HepG2 (cell line): Measurements from ENCODE around the gene MAN2A2. TPM values are rescaled to one million over a fixed set of nuclear protein-coding genes. Genes with fewer than 3 reads are reported as not detected.
A peak's percentile ranks its signal among the peaks of the same experiment; 100 is the strongest.

Source experiments
- DPF2 ChIP-seq: sonication (generic); formaldehyde crosslinking; IDR thresholded peaks from 2 replicates; pipeline ENCODE4 v1.4.0; 2020; ENCODE audit warnings: mild to moderate bottlenecking, low read depth, missing genetic modification reagents, borderline replicate concordance
- ELF1 ChIP-seq: sonication (generic); formaldehyde crosslinking; IDR thresholded peaks from 2 replicates; pipeline ENCODE4 v1.4.0; 2020; ENCODE audit warnings: missing genetic modification reagents
- HNF1B ChIP-seq: sonication (generic); formaldehyde crosslinking; IDR thresholded peaks from 2 replicates; pipeline ENCODE4 v1.5.1; 2020; ENCODE audit warnings: mild to moderate bottlenecking, moderate library complexity, missing genetic modification reagents
- KDM3A ChIP-seq: IDR thresholded peaks from 2 replicates; pipeline ENCODE4 v1.6.1; 2018; ENCODE audit warnings: low read depth, missing compliant biosample characterization
- MED13 ChIP-seq: sonication (generic); formaldehyde crosslinking; IDR thresholded peaks from 2 replicates; pipeline ENCODE4 v1.5.0; 2020; ENCODE audit warnings: missing genetic modification reagents
- MIER3 ChIP-seq: IDR thresholded peaks from 2 replicates; pipeline ENCODE4 v1.6.1; 2016; ENCODE audit warnings: missing compliant biosample characterization, borderline replicate concordance
- MYC ChIP-seq: sonication (generic); formaldehyde crosslinking; IDR thresholded peaks from 2 replicates; pipeline ENCODE4 v1.9.0; 2021; ENCODE audit warnings: missing genetic modification reagents, borderline replicate concordance
- NPAS2 ChIP-seq: sonication (generic); formaldehyde crosslinking; IDR thresholded peaks from 2 replicates; pipeline ENCODE4 v1.8.0; 2022; ENCODE audit warnings: mild to moderate bottlenecking, missing genetic modification reagents, borderline replicate concordance
- PRDM15 ChIP-seq: sonication (generic); formaldehyde crosslinking; IDR thresholded peaks from 2 replicates; pipeline ENCODE4 v1.4.0; 2020; ENCODE audit warnings: missing genetic modification reagents
- ZBTB20 ChIP-seq: sonication (generic); formaldehyde crosslinking; IDR thresholded peaks from 2 replicates; pipeline ENCODE4 v1.8.1; 2023; ENCODE audit warnings: missing genetic modification reagents, low read depth, mild to moderate bottlenecking, borderline replicate concordance
- ZNF660 ChIP-seq: sonication (generic); formaldehyde crosslinking; IDR thresholded peaks from 2 replicates; pipeline ENCODE4 v1.5.1; 2020; ENCODE audit warnings: mild to moderate bottlenecking, low read depth, missing genetic modification reagents, borderline replicate concordance
- ZNF780A ChIP-seq: sonication (generic); formaldehyde crosslinking; IDR thresholded peaks from 2 replicates; pipeline ENCODE4 v1.8.0; 2022; ENCODE audit warnings: mild to moderate bottlenecking, missing genetic modification reagents, moderate library complexity
- polyA plus RNA-seq, 8 experiments: library from polyadenylated mRNA; depleted of rRNA in 3 of 8; stranded (reverse) in 7 of 8; unstranded in 1 of 8; fragments of >200 nt; fragmentation: Illumina TruSeq in 4 of 8; extraction: Trizol in 4 of 8; gene quantifications; 2 replicates each; pipeline versions ENCODE4 v1.2.1 to v1.2.3, GENCODE V29; 2011 to 2016; ENCODE audit warnings: low read depth in 4 of 8, missing spikeins in 1 of 8, mixed read lengths in 1 of 8; ENCODE audit not compliant: insufficient read depth in 1 of 8
- total RNA-seq, 5 experiments: library from RNA; depleted of rRNA; stranded (reverse); fragments of >200 nt; fragmentation: Illumina TruSeq; extraction: Trizol; gene quantifications; 2 replicates each; pipeline ENCODE4 v1.2.3, GENCODE V29; 2016; ENCODE audit warnings: low read depth in 1 of 5
- TF ChIP-seq, protein P1 (sequence below): sonication (generic); formaldehyde crosslinking; IDR thresholded peaks from 2 replicates; pipeline ENCODE4 v1.4.0; 2020; ENCODE audit warnings: missing genetic modification reagents, low read depth, mild to moderate bottlenecking, borderline replicate concordance
- TF ChIP-seq, protein P2 (sequence below): sonication (generic); formaldehyde crosslinking; IDR thresholded peaks from 2 replicates; pipeline ENCODE4 v1.4.0; 2020; ENCODE audit warnings: missing genetic modification reagents
- TF ChIP-seq, protein P3 (sequence below), 2 experiments: sonication (generic) in 1 of 2; formaldehyde crosslinking in 1 of 2; IDR thresholded peaks; 2 replicates each; pipeline versions ENCODE4 v1.4.0 to v1.6.1; 2016 to 2020; ENCODE audit warnings: borderline replicate concordance in 1 of 2, low read depth in 1 of 2, mild to moderate bottlenecking in 1 of 2, missing genetic modification reagents in 1 of 2

Gene MAN2A2
- total and polyA plus RNA-seq, 2 of the 13 experiments (the other 11 are each of a cell fraction or from before 2014, with no cell fraction given): 17.5 to 51.5 TPM

DNA sequence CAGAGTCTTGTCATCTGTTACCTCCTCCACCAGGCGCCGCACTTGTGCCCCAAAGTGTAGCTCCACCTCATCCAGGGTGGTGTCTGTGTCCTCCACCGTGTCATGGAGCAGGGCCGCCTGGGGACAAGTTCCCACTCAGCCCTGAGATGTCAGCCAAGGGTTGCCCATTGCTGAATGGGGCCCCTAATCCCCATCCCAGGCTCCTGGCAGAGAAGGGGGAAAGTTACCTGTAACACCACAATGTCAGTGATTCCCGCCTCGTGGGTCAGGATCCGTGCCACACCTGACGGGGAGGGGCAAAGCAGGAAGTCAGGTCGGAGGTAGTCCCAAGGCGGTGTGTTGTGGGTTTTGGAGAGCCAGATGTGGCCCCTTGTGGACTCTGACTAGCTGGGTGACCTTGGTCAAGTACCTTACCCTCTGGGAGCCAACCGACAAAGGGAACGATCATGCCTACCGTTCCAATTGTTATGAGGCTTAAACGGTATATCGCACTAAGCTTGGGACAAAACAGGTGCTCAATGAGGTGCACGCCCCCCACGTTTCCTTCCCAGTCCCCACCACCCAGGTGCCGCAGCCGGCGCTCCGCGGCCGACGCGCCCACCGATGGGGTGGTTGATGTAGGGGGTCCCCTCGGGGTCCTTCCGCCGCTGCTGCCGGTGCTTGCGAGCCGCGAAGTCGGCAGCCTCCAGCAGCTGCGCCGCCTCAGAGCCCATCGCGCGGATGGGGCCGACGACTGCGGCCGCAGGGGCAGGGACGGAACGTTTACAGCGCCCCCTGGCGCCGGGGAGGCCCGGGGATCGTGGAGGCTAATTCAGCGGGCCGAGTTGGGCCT lies 28.9 kb downstream of the MAN2A2 start, which contains the start of gene HDDC3 (continued):
- TF ChIP-seq, protein P1, sequence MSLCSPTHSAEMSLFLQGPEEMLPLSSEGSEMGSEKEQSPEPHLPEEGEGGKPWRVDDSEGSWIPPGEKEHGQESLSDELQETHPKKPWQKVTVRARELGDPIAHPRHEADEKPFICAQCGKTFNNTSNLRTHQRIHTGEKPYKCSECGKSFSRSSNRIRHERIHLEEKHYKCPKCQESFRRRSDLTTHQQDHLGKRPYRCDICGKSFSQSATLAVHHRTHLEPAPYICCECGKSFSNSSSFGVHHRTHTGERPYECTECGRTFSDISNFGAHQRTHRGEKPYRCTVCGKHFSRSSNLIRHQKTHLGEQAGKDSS (CRISPR knock-in tag): peak; percentile 89
- peak; percentile 23; the same call in 1 of the 2 replicates for TF ChIP-seq MIER3 (CRISPR knock-in tag)
- no peak for TF ChIP-seq ZNF660 (CRISPR knock-in tag)
- TF ChIP-seq, protein P2, sequence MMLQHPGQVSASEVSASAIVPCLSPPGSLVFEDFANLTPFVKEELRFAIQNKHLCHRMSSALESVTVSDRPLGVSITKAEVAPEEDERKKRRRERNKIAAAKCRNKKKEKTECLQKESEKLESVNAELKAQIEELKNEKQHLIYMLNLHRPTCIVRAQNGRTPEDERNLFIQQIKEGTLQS: peak; percentile 34
- 0 out of 2 replicates have a peak, but pooled peaks have one; percentile 24 for TF ChIP-seq MED13 (CRISPR knock-in tag)
- no peak for TF ChIP-seq NPAS2 (CRISPR knock-in tag)
- peak; percentile 88; the same call in 1 of the 2 replicates for TF ChIP-seq KDM3A (CRISPR knock-in tag)
- peak; percentile 65 for TF ChIP-seq ELF1
- TF ChIP-seq ZBTB20 (CRISPR knock-in tag): no peak
- no peak for TF ChIP-seq PRDM15
- TF ChIP-seq ZNF780A (CRISPR knock-in tag): no peak
- TF ChIP-seq DPF2 (CRISPR knock-in tag): no peak
- peak; percentile 79 for TF ChIP-seq MYC
- TF ChIP-seq HNF1B: peak; percentile 60; the same call in 1 of the 2 replicates
- TF ChIP-seq, protein P3, sequence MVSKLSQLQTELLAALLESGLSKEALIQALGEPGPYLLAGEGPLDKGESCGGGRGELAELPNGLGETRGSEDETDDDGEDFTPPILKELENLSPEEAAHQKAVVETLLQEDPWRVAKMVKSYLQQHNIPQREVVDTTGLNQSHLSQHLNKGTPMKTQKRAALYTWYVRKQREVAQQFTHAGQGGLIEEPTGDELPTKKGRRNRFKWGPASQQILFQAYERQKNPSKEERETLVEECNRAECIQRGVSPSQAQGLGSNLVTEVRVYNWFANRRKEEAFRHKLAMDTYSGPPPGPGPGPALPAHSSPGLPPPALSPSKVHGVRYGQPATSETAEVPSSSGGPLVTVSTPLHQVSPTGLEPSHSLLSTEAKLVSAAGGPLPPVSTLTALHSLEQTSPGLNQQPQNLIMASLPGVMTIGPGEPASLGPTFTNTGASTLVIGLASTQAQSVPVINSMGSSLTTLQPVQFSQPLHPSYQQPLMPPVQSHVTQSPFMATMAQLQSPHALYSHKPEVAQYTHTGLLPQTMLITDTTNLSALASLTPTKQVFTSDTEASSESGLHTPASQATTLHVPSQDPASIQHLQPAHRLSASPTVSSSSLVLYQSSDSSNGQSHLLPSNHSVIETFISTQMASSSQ (IDR thresholded peaks at IDR 0.05; ENCODE audit: low read depth): no peak
- TF ChIP-seq, protein P3 (CRISPR knock-in tag; IDR thresholded peaks at IDR 0.05; ENCODE audit: borderline replicate concordance): no peak
